Measurements from ENCODE around the gene DGCR6L. TPM values are rescaled to one million over a fixed set of nuclear protein-coding genes. Genes with fewer than 3 reads are reported as not detected.
"Not testable (repeated sequence)": the region's sequence is repeated elsewhere in the genome, so short reads cannot be mapped to it uniquely, and the experiment has no call there.

DGCR6L gene
- 56.4 and 66.5 TPM in 2 replicates for total RNA-seq (2014; rRNA removed; shearing (Covaris generic))
- 28.2 and 33.4 TPM in 2 replicates for polyA plus RNA-seq (2015; cell fraction: cytosol; rRNA removed)
- 9.9 and 11.4 TPM in 2 replicates for polyA plus RNA-seq (2015; cell fraction: nucleus; rRNA removed)

GRCh38 chr22:20319745-20320658 is at the start of gene DGCR6L:
DGCR6L (minus strand) TSS chr22:20320060; CDS start chr22:20319988, 72 bp downstream.
- peak; percentile 81 for DNase-seq (ENCODE audit: low read depth)

GRCh38 chr22:20368875-20369274 is 49.0 kb upstream of the DGCR6L start:
- not testable (repeated sequence) for DNase-seq (ENCODE audit: low read depth)

GRCh38 chr22:20366841-20367240 is 47.0 kb upstream of the DGCR6L start:
- DNase-seq (ENCODE audit: low read depth) = not testable (repeated sequence)

GRCh38 chr22:20364335-20365260 is 44.7 kb upstream of the DGCR6L start:
- DNase-seq (ENCODE audit: low read depth) = not testable (repeated sequence)

GRCh38 chr22:20362403-20362802 is 42.5 kb upstream of the DGCR6L start:
- not testable (repeated sequence) for DNase-seq (ENCODE audit: low read depth)

- not testable (repeated sequence) for DNase-seq (ENCODE audit: low read depth)
These were observed 41.9 kb upstream of the DGCR6L start for GRCh38 chr22:20361752-20362229.

- DNase-seq (ENCODE audit: low read depth) = not testable (repeated sequence)
These were observed 41.2 kb upstream of the DGCR6L start for GRCh38 chr22:20360866-20361751.

GRCh38 chr22:20360261-20360660 is 40.4 kb upstream of the DGCR6L start:
- not testable (repeated sequence) for DNase-seq (ENCODE audit: low read depth)

- DNase-seq (ENCODE audit: low read depth) = not testable (repeated sequence)
These were observed 38.8 kb upstream of the DGCR6L start for GRCh38 chr22:20358503-20359239.

- DNase-seq (ENCODE audit: low read depth) = not testable (repeated sequence)
These were observed 38.1 kb upstream of the DGCR6L start for GRCh38 chr22:20357967-20358366.

- DNase-seq (ENCODE audit: low read depth) = not testable (repeated sequence)
These were observed 37.0 kb upstream of the DGCR6L start for GRCh38 chr22:20356906-20357305.

GRCh38 chr22:20355939-20356636 is 36.2 kb upstream of the DGCR6L start:
- DNase-seq (ENCODE audit: low read depth) = not testable (repeated sequence)

GRCh38 chr22:20354238-20354975 is 34.5 kb upstream of the DGCR6L start:
- DNase-seq (ENCODE audit: low read depth) = no peak

- not testable (repeated sequence) for DNase-seq (ENCODE audit: low read depth)
These were observed 32.7 kb upstream of the DGCR6L start for GRCh38 chr22:20352536-20352935.

- not testable (repeated sequence) for DNase-seq (ENCODE audit: low read depth)
These were observed 26.7 kb upstream of the DGCR6L start for GRCh38 chr22:20346553-20346952.

- DNase-seq (ENCODE audit: low read depth) = not testable (repeated sequence)
These were observed 18.4 kb upstream of the DGCR6L start for GRCh38 chr22:20338291-20338690.

GRCh38 chr22:20337807-20338206 is 17.9 kb upstream of the DGCR6L start:
- not testable (repeated sequence) for DNase-seq (ENCODE audit: low read depth)

- DNase-seq (ENCODE audit: low read depth) = not testable (repeated sequence)
These were observed 16.7 kb upstream of the DGCR6L start for GRCh38 chr22:20336561-20336960.
